ENCODE measurements around the gene PSMD9. TPM values are rescaled to one million over a fixed set of nuclear protein-coding genes. Genes with fewer than 3 reads are reported as not detected.

PSMD9 gene
- total RNA-seq, 1 donor from 2014 or later: 85.3 TPM

- FAIRE-seq: peak; percentile 50
- H3K36me3 ChIP-seq (ENCODE audit: control insufficient read depth, insufficient read depth, low read length): peaks cover 22% of the 10 kb centered on the region
- TF ChIP-seq CTCF (IDR thresholded peaks at IDR 0.05; ENCODE audit: insufficient read depth, low read length, severe bottlenecking): no peak
These were observed 72.0 kb downstream of the PSMD9 start for GRCh38 chr12:121960541-121960940.

GRCh38 chr12:121961195-121961879 lies 72.7 kb downstream of the PSMD9 start:
- no peak overlapping the region for H3K4me3 ChIP-seq (ENCODE audit: low read depth, low read length)
- no peak for TF ChIP-seq CTCF (IDR thresholded peaks at IDR 0.05; ENCODE audit: insufficient read depth, low read length, severe bottlenecking)
- H3K36me3 ChIP-seq (ENCODE audit: control insufficient read depth, insufficient read depth, low read length): peaks cover 22% of the 10 kb centered on the region
- no peak for FAIRE-seq
- no peaks in the 10 kb centered on the region for H3K27me3 ChIP-seq (ENCODE audit: control insufficient read depth, insufficient read depth, low read length)
- DNase-seq (ENCODE audit: low read depth): no peak

More at GRCh38 chr12:121960541-121960940, 72.0 kb downstream of the PSMD9 start:
- H3K27me3 ChIP-seq (ENCODE audit: control insufficient read depth, insufficient read depth, low read length): no peaks in the 10 kb centered on the region
- DNase-seq (ENCODE audit: low read depth): no peak
- no peak overlapping the region for H3K4me3 ChIP-seq (ENCODE audit: low read depth, low read length)

GRCh38 chr12:121963341-121964018 lies 74.9 kb downstream of the PSMD9 start:
- no peak for FAIRE-seq
- Histone ChIP-seq H3K4me3 (ENCODE audit: low read depth, low read length) (no peak overlapping the region), H3K27me3 (ENCODE audit: control insufficient read depth, insufficient read depth, low read length) (no peaks in the 10 kb centered on the region), H3K36me3 (ENCODE audit: control insufficient read depth, insufficient read depth, low read length) (peaks cover 29% of the 10 kb centered on the region)
- DNase-seq (ENCODE audit: low read depth): no peak
- no peak for TF ChIP-seq CTCF (IDR thresholded peaks at IDR 0.05; ENCODE audit: insufficient read depth, low read length, severe bottlenecking)

- FAIRE-seq: no peak
- DNase-seq (ENCODE audit: low read depth): peak; percentile 17
- no peak for TF ChIP-seq CTCF (IDR thresholded peaks at IDR 0.05; ENCODE audit: insufficient read depth, low read length, severe bottlenecking)
- H3K4me3 ChIP-seq (ENCODE audit: low read depth, low read length): no peak overlapping the region
- H3K36me3 ChIP-seq (ENCODE audit: control insufficient read depth, insufficient read depth, low read length): peaks cover 26% of the 10 kb centered on the region
- no peaks in the 10 kb centered on the region for H3K27me3 ChIP-seq (ENCODE audit: control insufficient read depth, insufficient read depth, low read length)
These were observed 76.4 kb downstream of the PSMD9 start for GRCh38 chr12:121964813-121965643.

- TF ChIP-seq CTCF (IDR thresholded peaks at IDR 0.05; ENCODE audit: insufficient read depth, low read length, severe bottlenecking): no peak
- no peak overlapping the region for H3K4me3 ChIP-seq (ENCODE audit: low read depth, low read length)
- DNase-seq (ENCODE audit: low read depth): no peak
- no peak for FAIRE-seq
- peaks cover 30% of the 10 kb centered on the region for H3K36me3 ChIP-seq (ENCODE audit: control insufficient read depth, insufficient read depth, low read length)
- H3K27me3 ChIP-seq (ENCODE audit: control insufficient read depth, insufficient read depth, low read length): no peaks in the 10 kb centered on the region
These were observed 78.4 kb downstream of the PSMD9 start for GRCh38 chr12:121966959-121967358.

Other genes starting within 250 kb of the PSMD9 start
- 0.79 and 1.7 TPM in 2 replicates for gene MORN3, start 219.1 kb upstream of the PSMD9 start, total RNA-seq
- 4.7 and 9.7 TPM in 2 replicates for gene TMEM120B, start 176.0 kb upstream of the PSMD9 start, total RNA-seq
- 15.5 and 27.7 TPM in 2 replicates for gene RHOF, start 95.1 kb upstream of the PSMD9 start, total RNA-seq
- gene SETD1B, start 84.8 kb upstream of the PSMD9 start, total RNA-seq: 1.8 and 2.2 TPM in 2 replicates
- gene HPD, start 29.9 kb upstream of the PSMD9 start, total RNA-seq: 0.79 TPM in 1 of 2 replicates, not detected in the other
- 13.7 and 13.8 TPM in 2 replicates for gene CFAP251, start 29.8 kb downstream of the PSMD9 start, total RNA-seq
- 16.3 and 17.1 TPM in 2 replicates for gene BCL7A, start 133.1 kb downstream of the PSMD9 start, total RNA-seq
- gene MLXIP, start 190.0 kb downstream of the PSMD9 start, total RNA-seq: 8.7 and 9.2 TPM in 2 replicates